NCI-H2029 (cell line): Measurements from ENCODE around the gene AK5.

ENCODE experiments used
- DNase-seq: peaks from one replicate; lab custom pipeline; 2025; lab: John Stamatoyannopoulos, UW

The AK5 gene, protein sequence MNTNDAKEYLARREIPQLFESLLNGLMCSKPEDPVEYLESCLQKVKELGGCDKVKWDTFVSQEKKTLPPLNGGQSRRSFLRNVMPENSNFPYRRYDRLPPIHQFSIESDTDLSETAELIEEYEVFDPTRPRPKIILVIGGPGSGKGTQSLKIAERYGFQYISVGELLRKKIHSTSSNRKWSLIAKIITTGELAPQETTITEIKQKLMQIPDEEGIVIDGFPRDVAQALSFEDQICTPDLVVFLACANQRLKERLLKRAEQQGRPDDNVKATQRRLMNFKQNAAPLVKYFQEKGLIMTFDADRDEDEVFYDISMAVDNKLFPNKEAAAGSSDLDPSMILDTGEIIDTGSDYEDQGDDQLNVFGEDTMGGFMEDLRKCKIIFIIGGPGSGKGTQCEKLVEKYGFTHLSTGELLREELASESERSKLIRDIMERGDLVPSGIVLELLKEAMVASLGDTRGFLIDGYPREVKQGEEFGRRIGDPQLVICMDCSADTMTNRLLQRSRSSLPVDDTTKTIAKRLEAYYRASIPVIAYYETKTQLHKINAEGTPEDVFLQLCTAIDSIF

DNA sequence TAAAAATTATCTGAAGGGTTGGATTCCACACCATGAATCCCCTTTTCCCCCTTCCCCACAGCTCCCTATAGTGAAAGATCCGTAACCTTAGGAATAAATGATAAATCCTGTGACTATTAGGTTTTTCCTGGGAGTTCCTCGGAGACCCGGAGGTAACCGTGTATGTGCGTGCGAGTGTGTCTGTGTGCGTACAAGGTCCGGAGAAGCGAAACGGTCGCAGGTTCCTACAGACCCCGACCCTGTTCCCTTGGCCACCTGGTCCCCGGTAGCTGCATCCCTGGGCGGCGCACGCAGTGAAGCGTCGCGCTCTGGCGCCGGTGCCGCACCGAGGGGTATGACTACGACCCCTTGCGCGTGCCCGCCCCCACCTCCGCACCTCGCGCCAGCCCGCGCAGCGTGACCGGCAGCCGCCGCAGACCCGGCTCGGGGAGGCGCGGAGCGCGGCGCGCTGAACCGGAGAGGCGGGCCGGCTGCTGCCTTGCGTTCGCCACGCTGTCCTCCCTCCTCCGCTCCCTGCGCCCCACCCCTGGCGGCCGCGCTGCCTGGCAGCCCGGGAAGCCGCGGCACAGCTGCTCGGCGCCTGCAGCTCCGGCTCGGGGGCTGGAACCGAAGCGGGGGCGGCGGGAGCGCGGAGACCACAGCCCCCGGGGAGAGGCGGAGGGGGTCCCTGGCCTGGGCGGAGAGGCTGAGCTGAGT, at the start of gene AK5:
AK5 (plus strand) TSS at position 529 of the 696 bp plus-strand sequence. CDS start 295 bp downstream, outside the sequence.
- no peak for DNase-seq

DNA sequence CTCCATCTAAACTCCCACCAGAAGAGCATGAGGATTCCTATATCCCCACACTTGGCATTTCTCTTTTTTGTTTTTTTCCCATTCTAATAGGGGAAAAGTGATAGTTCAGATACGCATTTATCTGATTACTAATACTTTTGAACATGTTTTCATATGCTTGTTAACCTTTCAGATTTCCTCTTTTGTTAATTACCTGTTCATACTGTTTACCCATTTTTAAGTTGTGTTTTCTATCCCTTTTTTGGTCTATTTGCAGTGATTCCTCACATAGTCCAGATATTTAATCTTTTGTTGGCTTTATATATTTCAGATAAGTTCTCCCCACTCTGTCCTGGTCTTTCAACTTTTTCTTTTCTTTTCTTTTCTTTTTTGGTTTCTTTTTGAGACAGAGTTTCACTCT, 49.0 kb upstream of the AK5 start:
- no peak for DNase-seq

DNA sequence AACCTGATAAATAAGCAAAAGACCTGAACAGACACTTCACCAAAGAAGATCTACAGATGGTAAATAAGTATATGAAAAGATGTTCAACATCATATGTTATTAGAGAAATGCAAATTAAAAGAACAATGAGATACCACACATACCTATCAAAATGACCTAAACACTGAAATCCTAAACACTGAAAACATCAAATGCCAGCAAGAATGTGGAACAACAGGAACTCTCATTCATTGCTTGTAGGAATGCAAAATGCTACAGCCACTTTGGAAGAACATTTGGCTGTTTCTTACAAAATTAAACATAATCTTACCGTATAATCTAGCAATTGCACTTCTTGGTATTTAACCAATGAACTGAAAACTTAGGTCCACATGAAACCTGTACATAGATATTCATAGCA, 47.7 kb upstream of the AK5 start:
- no peak for DNase-seq

- DNase-seq: no peak
These were observed 46.9 kb upstream of the AK5 start for GRCh38 chr1:77234943-77235342.

DNA sequence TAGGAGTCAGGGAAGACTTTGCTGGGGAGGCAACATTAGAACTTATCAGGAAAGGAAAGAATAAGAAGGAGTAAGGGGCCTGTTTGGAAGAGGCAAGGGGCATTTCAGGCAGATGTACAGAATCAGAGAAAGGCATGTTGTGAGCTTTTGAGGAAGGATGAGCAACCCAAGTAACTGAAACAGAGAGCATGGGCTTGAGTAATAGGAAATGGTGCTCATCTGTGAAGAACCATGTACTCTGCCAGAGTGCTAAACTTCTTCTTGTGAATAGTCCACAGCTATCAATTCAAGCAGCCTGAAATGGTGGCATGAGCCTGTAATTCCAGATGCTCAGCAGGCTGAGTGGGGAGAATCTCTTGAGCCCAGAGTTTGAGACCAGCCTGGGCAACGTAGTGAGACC, 43.4 kb upstream of the AK5 start:
- DNase-seq: no peak

DNA sequence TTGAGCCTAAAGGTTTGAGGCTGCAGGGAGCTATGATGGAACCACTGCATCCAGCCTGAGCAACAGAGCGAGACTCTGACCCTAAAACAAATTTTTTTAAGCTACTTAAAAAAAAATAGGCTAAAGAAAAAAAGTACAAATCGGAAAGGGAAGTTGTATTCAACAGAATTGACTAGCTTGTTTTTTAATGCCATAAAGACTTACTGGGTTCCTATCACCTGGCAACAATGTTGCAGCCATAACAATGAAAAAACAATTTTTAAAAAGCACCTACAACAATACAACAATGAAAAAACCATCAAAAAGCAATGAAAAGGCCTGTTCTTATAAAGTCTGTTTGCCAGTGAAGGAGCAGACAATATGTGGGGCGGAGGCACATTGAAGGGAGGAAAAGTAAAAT, 42.5 kb upstream of the AK5 start:
- no peak for DNase-seq

DNA sequence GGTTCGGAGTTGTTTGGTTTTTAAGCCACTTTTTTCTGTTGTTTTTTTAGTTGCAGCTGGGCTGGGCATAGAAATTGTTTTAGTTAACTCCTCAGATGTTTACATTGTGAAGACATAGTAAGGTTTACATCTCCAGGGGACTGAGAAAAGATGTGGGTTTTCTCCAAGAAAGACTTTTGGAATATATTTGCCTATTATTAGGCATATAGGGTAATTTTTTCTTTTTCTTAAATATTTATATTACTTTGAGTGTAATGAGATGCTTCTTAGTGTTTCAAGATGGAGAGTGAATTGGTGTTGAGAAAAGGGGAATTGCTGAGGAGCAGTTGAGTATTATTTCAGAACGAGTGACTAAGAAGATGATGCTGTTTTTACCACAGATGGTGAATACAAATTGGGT, 36.0 kb upstream of the AK5 start:
- no peak for DNase-seq

DNA sequence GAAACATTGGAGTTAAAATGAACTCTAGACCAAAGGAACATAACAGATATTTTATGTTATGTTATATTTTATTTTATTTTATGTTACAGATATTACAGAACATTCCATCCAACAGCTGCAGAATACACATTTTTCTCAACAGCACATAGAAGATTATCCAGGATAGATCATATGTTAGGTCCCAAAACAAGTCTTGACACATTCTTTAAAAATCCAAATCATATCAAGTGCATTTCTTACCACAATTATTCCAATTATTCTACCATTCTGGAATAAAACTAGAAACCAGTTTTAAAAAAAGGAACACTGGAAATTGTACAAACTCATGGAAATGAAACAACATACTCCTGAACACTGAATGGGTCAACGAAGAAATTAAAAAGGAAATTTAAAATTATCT, 31.7 kb upstream of the AK5 start:
- DNase-seq: no peak

- DNase-seq: no peak
These were observed 28.6 kb upstream of the AK5 start for GRCh38 chr1:77253211-77253610.

DNA sequence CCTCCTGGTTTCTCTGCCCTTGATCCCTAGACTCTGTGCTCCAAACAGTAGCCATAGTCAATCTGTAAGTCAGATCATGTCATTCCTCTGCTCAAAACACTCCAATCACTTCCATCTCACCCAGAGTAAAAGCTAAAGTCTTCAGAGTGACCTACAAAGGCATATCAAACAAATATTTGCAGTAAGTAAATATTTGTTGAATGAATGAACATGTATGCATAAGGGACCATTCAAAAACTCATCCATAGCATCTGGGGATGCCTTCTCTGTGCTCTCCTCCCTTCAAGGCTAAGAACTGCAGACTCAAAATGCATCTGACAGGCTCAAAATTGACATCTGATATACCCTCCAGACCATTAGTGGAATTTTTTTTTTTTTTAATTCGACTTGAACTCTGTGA, 18.1 kb upstream of the AK5 start:
- DNase-seq: no peak

GRCh38 chr1:77265180-77265579, 16.6 kb upstream of the AK5 start:
- DNase-seq: no peak

- DNase-seq: no peak
These were observed 14.8 kb upstream of the AK5 start for GRCh38 chr1:77267035-77267434.

GRCh38 chr1:77271852-77272580, 9.8 kb upstream of the AK5 start:
- DNase-seq: no peak

DNA sequence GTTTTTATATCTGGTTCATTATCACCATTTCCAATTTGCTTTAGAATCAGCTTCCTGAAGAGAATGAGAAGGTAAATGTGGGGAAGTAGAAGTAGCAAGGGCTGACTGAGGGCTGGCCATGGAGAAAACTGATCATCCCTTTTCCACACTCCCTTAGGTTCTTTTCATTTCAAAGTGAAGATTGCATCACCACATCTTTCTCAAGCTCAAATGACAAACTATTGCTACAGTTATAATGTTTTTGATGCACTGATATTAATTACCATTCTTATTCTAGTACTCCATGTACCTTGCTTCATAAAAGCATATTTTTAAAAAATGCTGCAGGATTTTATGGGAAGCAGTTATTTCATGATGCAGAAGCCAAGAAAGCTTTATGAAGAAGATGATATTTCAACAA, 7.9 kb upstream of the AK5 start:
- no peak for DNase-seq

DNA sequence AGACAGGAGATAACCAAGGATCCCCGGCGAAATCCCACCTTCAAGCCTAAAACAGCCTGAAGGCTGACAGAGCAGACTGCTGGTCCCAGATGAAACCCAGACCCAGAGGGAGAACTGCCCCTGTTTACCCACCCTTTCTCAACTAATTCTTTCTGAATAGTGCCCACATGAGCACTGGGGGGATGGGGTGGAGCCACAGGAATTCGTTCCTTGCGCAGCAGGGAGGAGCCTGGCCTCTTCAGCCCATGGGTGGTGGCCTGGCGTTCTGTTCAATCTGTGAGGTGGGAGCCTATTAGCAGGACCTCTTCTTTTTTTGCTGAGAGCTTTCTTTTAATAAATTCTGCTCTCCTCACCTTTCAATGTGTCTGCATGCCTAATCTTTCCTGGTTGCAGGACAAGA, 6.6 kb upstream of the AK5 start:
- DNase-seq: no peak

DNA sequence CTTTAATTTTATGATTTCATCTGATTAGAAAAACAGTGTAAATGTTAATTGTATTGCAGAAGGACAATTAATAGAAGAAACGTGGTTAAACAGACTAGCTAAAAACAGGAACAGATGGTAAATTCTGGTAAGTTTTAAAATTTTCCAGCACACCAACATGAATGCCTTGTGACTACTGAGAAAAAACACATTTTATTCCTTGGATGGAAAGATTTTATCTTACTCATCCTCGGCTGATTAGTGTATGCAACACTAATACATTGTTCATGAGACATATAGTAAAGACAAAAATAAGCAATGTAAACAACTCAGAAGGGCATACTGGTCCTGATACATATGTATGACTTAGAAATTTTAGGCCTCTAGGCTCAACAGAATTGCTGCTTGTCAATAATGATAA, 4.9 kb upstream of the AK5 start:
- no peak for DNase-seq

DNA sequence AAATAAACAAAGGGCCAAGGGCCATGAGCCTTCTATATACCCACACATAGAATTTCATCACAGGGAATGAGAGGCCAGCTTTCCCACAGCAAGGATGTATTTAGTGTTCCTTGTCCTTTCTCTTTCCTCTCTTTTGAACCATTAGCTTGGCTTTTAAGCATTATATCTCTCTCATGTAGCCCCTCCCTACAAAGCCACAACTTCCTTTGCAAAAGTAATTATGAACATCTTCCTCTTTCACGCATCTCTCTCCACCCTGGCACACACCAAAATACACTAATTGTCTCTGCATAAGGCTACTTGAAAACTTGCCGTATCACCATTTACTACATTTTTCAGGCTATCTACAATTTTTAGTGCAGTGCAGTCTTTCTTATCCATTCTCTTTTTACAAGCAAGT, 1.9 kb upstream of the AK5 start:
- no peak for DNase-seq

- no peak for DNase-seq
These were observed 857 bp upstream of the AK5 start for GRCh38 chr1:77280962-77281361.

GRCh38 chr1:77282187-77282865, 507 bp downstream of the AK5 start:
- DNase-seq: no peak

GRCh38 chr1:77282866-77283539, 1.2 kb downstream of the AK5 start:
- no peak for DNase-seq

- DNase-seq: no peak
These were observed 2.0 kb downstream of the AK5 start for GRCh38 chr1:77283701-77284425.
